SH-SY5Y (cell line): Measurements from ENCODE around the gene ALG14.

ENCODE experiments used
- GATA2 ChIP-seq: IDR thresholded peaks from 2 replicates; pipeline ENCODE4 v1.6.1; 2011; ENCODE audit warnings: mild to moderate bottlenecking, low read depth, low read length
- GATA3 ChIP-seq: IDR thresholded peaks from 2 replicates; pipeline ENCODE4 v1.6.1; 2011; ENCODE audit warnings: low read depth, mild to moderate bottlenecking, low read length, moderate library complexity

DNA sequence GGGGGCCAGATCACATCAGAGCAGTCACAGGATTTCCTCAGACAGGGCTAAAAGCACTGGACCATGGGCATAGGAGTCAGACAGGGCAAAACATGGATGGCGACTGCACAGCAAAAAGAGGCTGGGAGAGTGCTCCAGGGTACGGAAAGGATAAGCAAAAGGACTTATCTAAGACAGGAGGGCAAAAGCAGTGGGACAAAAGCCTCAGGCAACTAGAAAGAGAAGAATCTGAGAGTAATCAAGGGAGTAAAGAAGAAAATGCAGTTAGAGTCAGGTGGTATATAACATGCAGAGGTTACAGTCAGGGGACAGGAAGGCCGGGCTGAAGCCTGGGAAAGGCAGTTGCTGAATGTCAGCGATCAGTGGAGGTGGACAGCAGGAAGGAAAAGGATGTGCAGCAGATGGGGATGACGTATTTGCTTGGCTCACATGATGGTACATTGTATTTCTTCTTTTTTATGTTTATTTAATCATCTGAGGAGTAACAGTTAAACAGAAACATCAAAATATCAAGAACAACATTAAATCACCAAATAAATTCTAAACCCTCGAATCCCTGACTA, 82.8 kb downstream of the ALG14 start:
- TF ChIP-seq GATA3, result no peak
- TF ChIP-seq GATA2, result no peak
